ENCODE data around the gene SLF1.
"Not testable (repeated sequence)": the region's sequence is repeated elsewhere in the genome, so short reads cannot be mapped to it uniquely, and the experiment has no call there.

The SLF1 gene

DNA sequence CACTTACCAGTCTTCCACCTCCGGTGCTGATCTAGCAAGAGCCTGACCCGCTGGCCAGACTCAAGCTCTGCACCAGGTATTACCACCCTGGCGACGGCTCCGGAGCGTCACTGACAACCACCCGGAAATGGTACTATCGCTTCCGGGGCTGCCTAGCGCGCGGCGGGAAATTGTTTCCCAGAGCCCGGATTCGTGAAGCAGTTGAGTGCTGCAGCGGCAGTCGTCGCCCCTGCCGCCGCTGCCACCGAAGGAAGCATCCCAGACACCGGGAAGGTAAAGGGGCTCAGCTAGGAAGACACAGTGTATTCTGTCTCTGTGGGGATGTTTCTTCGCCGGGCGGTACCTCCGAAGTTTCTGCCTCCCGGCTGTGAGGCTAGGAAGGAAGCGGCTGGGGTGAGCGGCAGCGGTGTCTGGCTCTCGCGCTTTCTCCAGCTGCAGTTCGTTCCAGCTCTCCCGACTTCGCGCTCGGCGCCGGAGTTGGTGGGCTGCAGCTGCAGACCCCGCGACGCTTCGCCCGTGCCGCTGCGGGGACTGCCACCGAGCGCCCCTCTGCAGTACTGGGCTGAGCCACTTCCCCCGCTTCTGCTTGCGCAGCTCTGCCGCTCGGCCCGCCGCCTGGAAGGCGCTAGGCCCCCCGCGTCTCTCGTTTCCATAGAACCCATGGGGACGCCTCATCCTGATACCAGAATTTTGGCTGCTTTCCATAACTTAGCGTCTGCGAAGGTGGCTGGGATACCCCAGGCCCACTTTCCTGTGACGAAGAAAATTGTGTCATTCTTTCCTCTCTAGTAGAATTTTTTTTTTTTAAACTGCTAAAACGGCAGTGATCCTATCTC, at the start of gene SLF1, which contains the start of gene KIAA0825:
Gene SLF1 (plus strand): TSS at position 177 of the 836 bp plus-strand sequence. CDS start 10,142 bp downstream, outside the sequence.
Gene KIAA0825 (minus strand): TSS at position 112 of the 836 bp plus-strand sequence. CDS start 81,478 bp downstream, outside the sequence.
- DNase-seq, result peak; percentile 81 to 83

DNA sequence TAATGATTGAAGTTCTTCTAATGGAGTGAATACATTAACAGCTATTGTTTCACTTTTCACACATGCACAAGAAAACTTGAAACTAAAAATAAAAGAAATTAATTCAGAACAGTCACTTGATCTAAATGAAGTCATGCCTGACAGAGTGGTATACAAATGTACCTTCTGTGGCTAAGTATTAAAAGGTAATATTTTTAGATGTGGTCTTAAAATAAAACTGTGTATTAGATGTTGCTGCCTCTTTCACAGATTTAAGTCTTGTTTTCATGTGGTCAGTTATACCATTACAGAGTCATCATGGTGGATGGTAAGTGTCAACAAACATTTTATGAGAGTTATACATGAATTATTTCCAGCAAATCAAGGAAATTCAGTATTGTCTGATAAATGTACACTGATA, 47.1 kb upstream of the SLF1 start:
- no peak for DNase-seq

DNA sequence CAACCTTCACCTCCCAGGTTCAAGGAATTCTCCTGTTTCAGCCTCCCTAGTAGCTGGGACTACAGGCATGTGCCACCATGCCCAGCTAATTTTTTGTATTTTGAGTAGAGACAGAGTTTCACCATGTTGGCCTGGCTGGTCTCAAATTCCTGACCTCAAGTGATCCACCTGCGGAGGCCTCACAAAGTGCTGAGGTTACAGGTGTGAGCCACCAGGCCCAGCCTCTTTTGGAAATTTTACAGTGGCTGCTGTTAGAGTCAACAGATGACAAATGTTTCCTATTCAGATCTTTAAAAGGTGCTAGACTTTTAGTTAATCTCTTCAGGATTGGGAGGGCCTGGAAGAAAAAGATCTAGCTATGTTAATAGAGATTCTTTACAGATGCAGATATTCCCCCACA, 45.1 kb upstream of the SLF1 start:
- not testable (repeated sequence) for DNase-seq

DNA sequence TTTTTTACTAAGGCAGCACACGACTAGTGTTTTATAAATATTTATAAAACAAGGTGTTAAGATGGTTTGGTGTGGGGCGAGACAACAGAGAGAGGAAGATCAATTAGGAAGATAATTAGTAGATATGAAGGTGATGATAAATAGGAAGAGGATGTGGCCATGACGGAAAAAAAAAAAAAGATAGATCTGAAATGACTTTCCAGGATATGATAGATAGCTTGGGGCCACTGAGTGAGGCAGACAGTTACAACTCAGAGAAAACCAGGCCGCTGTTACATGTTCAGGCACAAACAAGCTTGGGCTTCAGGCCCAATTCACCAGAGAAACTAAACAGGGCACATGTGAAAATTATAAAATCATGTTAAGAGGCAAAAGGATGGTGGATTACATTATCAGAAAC, 43.3 kb upstream of the SLF1 start:
- DNase-seq, result no peak

DNA sequence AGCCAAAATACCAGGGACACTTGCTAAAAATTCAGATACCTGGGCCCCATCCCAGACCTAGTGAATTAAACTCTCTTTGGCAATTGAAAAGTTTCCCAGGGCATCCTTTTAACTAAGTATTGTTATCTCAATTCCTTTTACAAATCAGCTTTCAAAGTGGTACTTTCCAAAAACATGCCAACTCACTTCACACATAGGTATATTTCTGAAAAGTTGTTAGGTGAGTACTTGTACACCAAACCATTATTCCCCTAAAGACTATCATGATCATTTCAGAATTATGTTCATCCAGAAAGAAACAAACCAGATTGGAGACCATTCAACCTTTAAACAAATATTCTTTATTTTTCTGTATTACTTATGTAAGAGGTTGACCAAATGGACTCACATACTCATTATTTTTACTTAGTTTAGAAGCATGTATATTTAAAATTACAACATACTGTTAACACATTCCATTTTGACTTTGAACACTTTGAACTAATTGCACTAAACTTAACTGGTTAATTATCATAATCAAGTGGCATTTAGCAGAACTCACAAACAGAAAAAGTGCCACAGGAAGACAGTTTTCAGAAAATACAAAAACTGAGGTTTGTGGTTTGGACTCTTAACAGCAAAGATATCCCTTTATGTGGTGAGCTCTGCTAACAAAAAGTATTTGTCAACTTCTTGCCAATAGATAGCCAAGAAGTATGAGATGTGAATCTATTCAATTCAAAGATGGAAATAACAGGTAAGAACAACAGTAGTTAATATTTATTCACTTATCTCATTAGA, 40.8 kb upstream of the SLF1 start:
- no peak for DNase-seq

DNA sequence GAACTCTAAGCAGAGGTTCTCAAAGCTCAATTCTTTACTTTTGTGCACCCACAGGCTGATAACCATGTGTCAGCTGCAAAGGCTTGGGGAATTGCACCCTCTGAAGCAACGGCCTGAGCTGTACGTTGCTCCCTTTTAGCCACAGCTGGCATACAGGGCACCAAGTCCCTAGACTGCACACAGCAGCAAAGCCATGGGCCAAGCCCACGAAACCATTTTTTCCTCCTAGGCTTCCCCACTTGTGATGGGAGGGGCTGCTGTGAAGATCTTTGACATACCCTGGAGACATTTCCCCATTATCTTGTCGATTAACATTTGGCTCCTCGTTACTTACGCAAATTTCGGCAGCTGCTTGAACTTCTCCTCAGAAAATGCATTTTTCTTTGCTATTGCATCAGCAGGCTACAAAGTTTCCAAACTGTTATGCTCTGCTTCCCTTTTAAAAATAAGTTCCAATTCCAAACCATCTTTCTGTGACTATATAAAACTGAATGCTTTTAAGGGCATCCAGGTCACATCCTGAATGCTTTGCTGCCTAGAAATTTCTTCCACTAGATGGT, 23.1 kb upstream of the SLF1 start:
- DNase-seq, result no peak

DNA sequence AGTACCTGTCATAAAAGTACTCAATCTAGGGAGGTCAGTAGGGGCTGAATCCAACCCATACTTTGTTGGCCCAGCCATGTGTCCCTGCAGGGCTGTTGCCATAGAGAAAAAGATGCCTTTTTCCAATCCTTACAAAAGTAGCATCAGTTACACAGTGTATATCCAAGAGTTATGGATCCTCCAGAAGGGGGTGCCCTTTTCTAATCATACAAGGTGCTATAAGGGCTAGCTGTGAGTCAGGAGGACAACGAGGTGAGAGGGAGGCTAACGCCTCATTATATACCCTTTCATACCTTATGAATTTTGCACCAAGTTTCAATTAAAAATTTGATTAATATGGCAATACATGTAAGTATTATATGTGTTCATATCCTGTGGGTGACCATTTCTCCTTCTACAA, 4.9 kb upstream of the SLF1 start:
- no peak for DNase-seq

DNA sequence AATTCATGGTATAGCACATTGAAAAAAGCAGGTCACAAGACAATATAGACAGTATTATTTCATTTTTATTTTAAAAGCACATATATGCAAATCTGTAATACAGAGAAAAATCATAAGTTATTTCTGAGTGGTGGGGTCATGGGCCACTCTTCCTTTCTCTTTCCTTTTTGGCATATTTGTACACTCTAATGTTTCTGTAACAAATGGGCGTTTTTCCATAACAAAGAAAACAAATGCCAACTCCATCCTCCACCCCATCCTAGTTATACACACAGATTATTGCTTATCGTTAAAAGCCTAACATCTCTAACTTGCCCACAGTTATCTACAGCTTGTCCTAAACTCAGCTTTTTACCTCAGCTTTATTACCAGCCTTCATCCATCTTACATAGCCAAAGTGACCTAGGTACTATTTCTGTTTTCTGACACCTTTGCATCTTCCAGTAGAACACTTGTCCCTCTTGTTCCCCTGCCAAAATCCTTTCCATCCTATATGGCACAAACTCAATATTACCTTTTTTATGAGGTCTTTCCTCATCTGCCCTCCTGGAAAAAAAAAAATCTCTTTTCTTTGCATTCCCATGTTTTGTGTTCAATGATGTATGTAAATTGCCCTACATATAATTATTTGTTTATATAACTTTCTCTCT, 4.2 kb upstream of the SLF1 start:
- no peak for DNase-seq

DNA sequence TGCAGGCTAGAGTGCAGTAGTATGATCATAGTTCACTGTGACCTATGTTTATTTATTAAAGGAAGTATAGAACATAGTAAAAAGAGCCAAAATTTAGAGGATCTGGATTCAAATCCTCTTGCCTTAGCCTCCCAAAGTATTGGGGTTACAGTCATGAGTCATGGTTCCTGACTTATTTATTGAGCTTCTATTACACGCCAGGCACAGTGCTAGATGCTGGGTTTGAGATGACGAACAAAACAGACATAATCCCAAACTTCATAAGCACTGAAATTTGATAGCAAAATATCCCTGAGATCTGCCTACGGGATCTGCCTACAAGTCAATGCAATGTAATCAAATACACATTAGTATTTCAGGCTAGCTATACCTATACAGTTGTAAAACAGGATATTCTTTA, 2.6 kb upstream of the SLF1 start:
- no peak for DNase-seq

DNA sequence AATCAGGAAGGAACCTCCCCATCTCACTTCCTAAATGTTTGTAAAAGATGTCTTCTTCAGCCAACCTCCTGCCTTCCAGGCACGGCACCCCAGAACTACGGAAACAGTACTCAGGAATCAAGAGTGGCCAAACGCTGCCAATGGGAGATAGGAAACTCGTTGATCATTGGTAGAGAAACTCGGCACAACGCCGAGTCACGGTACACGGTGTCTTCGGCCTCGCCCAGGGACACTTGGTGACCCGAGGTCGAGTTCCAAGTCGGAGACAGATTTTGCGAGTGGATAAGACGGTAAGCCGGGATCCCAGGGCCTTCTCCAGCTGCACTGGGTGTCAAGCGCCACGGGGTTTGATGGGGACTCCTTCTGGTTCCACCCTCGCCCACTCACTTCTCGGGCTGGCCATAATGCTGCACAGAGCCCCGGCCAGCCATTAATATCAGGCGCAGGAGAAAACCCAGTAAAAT, 408 bp upstream of the SLF1 start:
- DNase-seq, result peak; percentile 23 to 52

DNA sequence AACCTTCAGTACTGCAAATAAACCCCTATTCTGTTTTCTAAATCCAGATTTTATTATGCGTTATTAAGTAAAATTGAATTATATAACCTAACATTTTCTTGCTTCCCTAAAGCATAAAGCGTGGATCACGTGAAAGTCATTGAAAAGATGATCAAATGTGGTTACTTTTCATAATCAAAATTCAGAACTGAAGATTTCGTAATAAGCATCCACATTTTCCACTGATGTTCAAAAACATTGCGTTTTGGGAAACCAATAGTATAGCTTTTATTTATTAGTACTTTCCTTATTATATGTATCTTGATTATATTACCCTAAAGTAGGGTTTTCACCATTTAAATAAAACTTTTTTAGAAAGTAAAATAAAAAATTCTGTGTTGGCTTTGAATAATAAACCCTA, 1.8 kb downstream of the SLF1 start:
- no peak for DNase-seq

DNA sequence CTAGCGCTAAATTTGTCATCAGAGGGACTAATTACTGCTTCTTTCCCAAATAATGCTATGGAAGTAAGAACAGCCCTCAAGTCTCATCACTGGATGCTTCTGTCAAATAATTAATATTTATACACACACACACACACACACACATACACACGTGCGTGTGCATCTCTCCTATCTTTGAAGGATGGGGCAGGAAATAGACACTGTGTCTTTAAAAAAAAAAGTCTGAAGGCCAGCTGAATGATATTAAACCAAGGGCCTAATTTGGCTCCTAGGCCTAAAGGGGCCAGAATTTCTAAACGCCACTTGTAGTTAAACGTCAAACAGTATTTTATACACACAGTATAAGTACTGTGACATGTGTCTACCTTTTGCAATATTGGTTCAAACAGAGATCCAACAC, 3.3 kb downstream of the SLF1 start:
- DNase-seq, result no peak

DNA sequence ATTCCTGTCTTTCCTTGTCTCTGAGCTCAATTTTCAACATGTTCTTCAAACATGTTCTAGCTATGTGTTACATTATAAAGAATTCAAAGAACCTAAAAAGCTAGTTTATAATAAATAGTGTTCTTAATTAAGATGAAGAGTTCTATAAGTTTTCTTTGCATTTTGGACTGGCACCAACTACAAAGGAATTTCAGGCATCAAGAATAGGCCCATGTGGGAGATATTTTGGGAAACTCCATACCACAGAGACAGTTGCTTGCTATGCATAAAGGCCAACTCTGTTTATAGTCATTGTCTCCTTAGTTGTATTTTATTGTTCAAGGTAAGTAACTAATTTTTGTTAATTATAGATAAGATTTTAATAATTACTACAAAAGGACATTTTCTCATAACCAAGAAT, 4.5 kb downstream of the SLF1 start:
- DNase-seq, result no peak

DNA sequence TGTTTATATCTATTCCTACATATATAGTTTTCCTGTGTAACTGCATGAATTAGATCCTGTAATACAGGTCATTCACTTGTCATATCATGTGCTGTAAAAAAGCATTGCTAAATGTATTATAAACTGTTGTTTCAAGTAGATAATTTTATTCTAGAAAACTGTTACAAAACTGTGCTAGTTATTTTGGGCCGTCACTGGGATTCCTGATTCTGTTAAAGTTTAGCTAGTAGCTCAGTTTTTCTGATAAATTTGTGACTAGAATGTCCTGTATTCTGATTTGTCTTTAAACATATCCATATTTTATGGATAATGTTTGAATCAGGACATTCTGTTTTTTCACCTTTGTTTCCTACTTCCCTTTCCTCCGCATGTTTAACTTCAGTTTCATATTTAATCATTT, 5.4 kb downstream of the SLF1 start:
- DNase-seq, result no peak

DNA sequence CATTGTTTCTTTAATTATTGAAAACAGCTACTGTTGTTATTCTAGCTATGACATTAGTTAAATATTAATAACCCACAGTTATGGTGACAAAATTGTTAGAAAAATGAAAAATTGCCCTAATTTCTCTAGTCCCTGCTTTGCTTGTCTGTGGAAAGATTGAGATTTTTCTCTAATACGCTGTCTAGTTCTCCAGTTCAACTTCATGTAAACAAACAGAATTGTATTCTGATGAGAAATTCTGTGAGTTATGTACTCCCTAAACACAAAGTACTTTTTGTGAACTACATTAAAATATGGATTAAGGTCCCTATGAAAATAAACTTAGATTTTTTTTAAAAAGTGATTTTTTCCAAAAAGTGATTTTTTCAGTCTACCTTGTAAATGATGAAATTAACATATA, 8.7 kb downstream of the SLF1 start:
- no peak for DNase-seq

DNA sequence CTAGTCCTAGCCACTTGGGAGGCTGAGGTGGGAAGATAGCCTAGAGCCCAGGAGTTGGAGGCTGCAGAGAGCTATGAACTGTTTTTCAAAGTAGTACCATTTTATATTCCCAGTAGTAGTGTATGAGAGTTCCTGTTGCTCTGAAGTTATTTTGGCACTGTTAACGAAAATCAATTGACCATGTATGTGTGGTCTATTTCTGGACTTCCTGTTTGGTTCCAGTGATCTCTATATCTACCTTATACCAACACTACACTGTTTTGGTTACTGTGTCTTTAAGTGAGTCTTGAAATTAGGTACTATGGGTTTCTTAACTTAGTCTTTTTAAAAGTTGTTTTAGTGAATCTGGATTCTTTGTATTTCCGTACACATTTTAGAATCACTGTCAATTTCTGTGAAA, 13.6 kb downstream of the SLF1 start:
- DNase-seq, result no peak

DNA sequence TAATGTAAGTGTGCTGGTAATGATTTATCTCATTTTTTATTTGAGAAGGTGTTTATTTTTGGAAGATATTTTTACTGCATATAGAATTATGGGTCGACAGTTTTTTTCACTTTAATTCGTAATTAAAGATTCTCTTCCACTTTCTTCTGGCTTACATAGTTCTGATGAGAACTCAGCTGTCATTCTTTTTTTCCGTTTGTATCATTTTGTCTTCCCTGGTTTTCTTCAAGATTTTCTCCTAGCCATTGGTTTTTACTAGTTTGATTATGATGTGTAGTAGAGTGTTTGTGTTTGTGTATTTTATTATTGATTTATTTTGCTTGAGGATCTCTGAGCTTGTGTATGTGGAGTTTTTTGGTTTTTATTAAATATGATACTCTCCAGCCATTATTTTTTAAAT, 21.7 kb downstream of the SLF1 start:
- DNase-seq, result no peak

DNA sequence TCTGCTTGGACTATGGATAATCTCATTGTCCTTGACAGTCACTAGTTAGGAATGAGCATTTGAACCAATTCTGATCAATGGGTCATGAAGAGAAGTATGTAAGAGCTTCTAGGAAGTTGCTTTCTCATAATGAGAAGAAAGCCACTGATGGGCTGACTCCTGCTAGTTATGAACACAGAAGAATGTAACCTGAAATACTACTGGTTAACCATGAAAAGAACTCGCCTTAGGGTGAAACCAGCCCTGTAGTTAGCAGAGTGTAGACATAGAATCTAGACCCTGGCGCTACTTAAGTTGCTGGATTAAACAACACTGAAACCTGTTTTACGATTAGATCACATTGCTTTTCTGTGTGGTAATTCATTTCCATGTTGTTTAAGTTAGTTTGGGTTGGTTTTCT, 26.6 kb downstream of the SLF1 start:
- DNase-seq, result no peak

DNA sequence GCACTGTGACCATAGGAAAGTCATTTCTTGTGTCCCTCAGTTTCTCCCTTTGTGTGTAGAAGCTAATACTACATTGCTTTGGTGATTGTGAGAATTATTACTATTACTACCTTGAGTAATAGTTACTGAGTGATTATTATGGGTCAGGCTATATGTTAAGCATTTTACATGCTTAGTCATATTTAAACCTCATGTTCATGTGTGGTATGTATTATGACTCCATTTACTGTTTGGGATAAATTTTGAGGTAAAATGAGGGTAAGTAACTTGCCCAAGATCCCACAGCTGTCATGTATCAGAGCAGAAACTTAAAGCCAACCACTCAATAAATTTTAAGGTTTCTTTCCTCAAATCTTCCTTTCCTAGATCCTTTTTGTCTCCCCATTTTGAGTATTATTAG, 28.3 kb downstream of the SLF1 start:
- DNase-seq, result no peak

DNA sequence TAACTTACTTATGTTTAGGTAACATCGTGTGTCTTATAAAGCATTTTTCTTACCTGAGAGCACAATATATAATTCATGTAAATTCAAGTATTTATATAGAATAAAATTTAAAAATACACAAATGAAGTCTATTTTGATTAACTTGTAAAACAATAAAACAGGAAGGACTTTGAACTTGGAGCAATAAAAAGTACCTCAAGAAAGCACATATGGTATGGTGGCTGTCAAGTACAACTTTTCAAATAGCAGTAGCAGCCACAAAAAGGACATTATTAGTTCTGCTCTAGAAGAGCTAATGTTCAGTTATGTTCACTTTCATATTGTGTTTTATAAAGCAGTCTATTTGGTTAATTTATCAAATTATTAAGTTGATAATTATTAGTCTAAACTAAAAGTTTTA, 31.4 kb downstream of the SLF1 start:
- no peak for DNase-seq

DNA sequence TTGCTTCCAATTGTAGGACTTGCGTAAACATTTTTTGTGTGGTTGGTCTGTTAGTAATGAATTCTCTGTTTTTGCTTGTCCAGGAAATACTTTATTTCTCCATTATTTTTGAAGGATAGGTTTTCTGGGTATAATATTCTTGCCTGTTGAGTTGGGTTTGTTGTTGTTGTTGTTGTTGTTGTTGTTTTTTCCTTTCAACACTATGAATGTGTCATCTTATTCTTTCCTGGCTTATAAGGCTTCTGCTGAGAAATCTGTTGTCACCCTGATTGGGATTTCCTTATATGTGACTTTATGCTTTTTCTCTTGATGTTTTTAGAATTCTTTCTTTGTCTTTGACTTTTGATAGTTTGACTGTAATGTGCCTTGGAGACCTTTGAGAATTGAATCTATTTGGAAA, 39.8 kb downstream of the SLF1 start:
- no peak for DNase-seq

DNA sequence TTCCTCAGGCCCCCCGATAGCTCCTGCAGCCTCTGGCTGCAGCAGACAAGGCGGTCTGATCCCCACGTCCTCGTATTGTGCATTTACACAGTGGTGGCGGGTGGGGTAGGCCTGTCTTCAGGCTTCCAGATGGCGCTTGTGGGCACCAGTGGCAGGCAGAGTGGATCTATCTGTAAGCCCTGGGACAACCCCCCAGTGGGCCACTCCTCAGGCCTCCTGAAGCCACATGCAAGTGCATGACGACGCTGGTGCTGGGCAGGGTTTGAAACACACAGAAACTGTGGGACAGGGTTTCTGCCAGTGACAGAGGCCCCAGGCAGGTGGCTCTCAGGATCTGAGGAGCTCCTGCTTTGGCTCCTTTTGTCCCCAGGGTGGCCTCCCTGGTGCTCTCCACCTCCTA, 42.0 kb downstream of the SLF1 start:
- no peak for DNase-seq

DNA sequence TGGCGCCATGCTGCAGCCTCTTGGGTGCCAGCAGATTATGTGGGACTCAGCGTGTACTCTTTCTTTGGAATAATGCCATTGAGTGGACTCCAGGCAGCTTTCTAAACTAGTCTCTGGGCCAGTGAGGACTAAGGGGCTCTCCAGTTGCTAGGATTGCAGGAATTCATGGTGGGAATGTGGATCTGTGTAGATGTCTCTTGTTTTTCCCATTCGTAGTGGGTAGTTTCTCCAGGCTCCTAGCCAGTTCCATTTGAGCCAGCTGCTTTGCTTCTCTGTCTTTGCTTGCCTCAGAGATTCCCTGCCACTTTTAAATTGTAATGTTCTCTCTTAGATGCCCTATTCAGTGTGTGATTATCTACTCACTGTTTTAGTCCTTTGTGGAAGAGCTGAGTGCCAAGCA, 42.6 kb downstream of the SLF1 start:
- peak; percentile 2 to 3 for DNase-seq

Measured in hippocampal formation (tissue), 2 donors.